Endothelial cell of umbilical vein (primary cell): ENCODE data around the gene PHF2. TPM values are rescaled to one million over a fixed set of nuclear protein-coding genes. Genes with fewer than 3 reads are reported as not detected.

Experiments used
- BruUV-seq: library from RNA; stranded (reverse); fragments of 400-500 nt; replicated peaks from 2 replicates; lab custom pipeline; 2021; lab: Mats Ljungman, UMichigan
- CTCF ChIA-PET: fragments of 300-600, 350-600 bp; sonication (Branson Sonifier 250); formaldehyde crosslinking; loops from one replicate; lab custom pipeline; 2021; ENCODE audit warnings: antibody characterized with exemption, inconsistent platforms; lab: Charles Lee
- POLR2A ChIA-PET: fragments of 300-600, 350-600 bp; sonication (Branson Sonifier 250); formaldehyde crosslinking; loops from one replicate; lab custom pipeline; 2021; ENCODE audit warnings: antibody characterized with exemption, inconsistent platforms; lab: Charles Lee
- DNase-seq: peaks from one replicate; pipeline ENCODE4 v3.0.0-alpha.2; 2011; ENCODE audit warnings: low read depth, low spot score
- FAIRE-seq: peaks from 2 replicates; lab custom pipeline; 2011; peaks lifted over from hg19 to GRCh38; lab: Jason Lieb, UNC
- H2AFZ ChIP-seq: 2 replicates; pipeline ENCODE4 v1.6.0; 2012; ENCODE audit warnings: low read depth, low read length, control low read depth, inconsistent platforms
- H3K27ac ChIP-seq: 2 replicates; pipeline ENCODE4 v1.5.1; 2011; ENCODE audit warnings: low read depth, mild to moderate bottlenecking, control low read depth, low read length, moderate library complexity; ENCODE audit not compliant: insufficient read depth
- H3K27me3 ChIP-seq, 2 experiments: 2 replicates each; pipeline versions ENCODE4 v1.6.0 to v1.6.1; 2011; ENCODE audit warnings: low read length in 2 of 2, mixed read lengths in 1 of 2; ENCODE audit not compliant: control insufficient read depth in 2 of 2, insufficient read depth in 2 of 2
- H3K36me3 ChIP-seq, 2 experiments: 2 replicates in 1 of 2; 3 replicates in 1 of 2; pipeline ENCODE4 v1.5.1; 2011; ENCODE audit warnings: low read length in 2 of 2, mild to moderate bottlenecking in 1 of 2, moderate library complexity in 1 of 2; ENCODE audit not compliant: control insufficient read depth in 2 of 2, insufficient read depth in 2 of 2; ENCODE audit errors: extremely low read depth in 1 of 2
- H3K4me1 ChIP-seq: 3 replicates; pipeline ENCODE4 v1.5.1; 2011; ENCODE audit warnings: mild to moderate bottlenecking, low read length; ENCODE audit not compliant: control insufficient read depth, insufficient read depth; ENCODE audit errors: extremely low read depth
- H3K4me2 ChIP-seq: 2 replicates; pipeline ENCODE4 v1.6.1; 2011; ENCODE audit warnings: low read length, control low read depth, mixed read lengths; ENCODE audit not compliant: insufficient read depth
- H3K4me3 ChIP-seq, 3 experiments: fragments of 200-600 bp in 1 of 3; sonication (generic), shearing (Covaris generic) in 1 of 3; replicated peaks in 1 of 3; 2 replicates each; pipeline ENCODE4 v1.5.1; 2011 to 2016; ENCODE audit warnings: control low read depth in 3 of 3, low read length in 3 of 3, mild to moderate bottlenecking in 2 of 3, inconsistent platforms in 1 of 3, low read depth in 1 of 3, moderate library complexity in 1 of 3; ENCODE audit not compliant: insufficient read depth in 1 of 3
- H3K79me2 ChIP-seq: 2 replicates; pipeline ENCODE4 v1.6.0; 2012; ENCODE audit warnings: low read length, inconsistent platforms; ENCODE audit not compliant: control insufficient read depth, insufficient read depth
- H3K9ac ChIP-seq: replicated peaks from 2 replicates; pipeline ENCODE3; 2011; ENCODE audit warnings: low read length, control low read depth; ENCODE audit not compliant: insufficient read depth; ENCODE audit errors: extremely low read depth
- H3K9me1 ChIP-seq: replicated peaks from 3 replicates; pipeline ENCODE4 v1.6.0; 2011; ENCODE audit warnings: mild to moderate bottlenecking, low read length; ENCODE audit not compliant: control insufficient read depth, insufficient read depth; ENCODE audit errors: extremely low read depth
- H3K9me3 ChIP-seq: replicated peaks from 2 replicates; pipeline ENCODE4 v1.5.1; 2012; ENCODE audit warnings: low read length, inconsistent platforms; ENCODE audit not compliant: control insufficient read depth, insufficient read depth
- H4K20me1 ChIP-seq: replicated peaks from 2 replicates; pipeline ENCODE3; 2011; ENCODE audit warnings: mild to moderate bottlenecking, low read length; ENCODE audit not compliant: control insufficient read depth, insufficient read depth; ENCODE audit errors: extremely low read depth
- CTCF ChIP-seq, 2 donors: IDR thresholded peaks; 1 replicate in 1 of 2; 2 replicates in 1 of 2; pipeline ENCODE4 v1.5.1; 2011; ENCODE audit warnings: low read length in 2 of 2, mild to moderate bottlenecking in 2 of 2, moderate library complexity in 2 of 2, control low read depth in 1 of 2, inconsistent platforms in 1 of 2, low read depth in 1 of 2; ENCODE audit not compliant: insufficient read depth in 1 of 2; ENCODE audit errors: extremely low read depth in 1 of 2
- EZH2 ChIP-seq: IDR thresholded peaks from 2 replicates; pipeline ENCODE4 v1.6.1; 2012; ENCODE audit warnings: borderline replicate concordance, low read depth, mild to moderate bottlenecking, moderate library complexity, low read length, inconsistent platforms; ENCODE audit not compliant: severe bottlenecking
- FOS ChIP-seq: IDR thresholded peaks from 2 replicates; pipeline ENCODE4 v1.6.1; 2011; ENCODE audit warnings: mild to moderate bottlenecking, low read length, moderate library complexity, borderline replicate concordance; ENCODE audit not compliant: insufficient read depth
- GATA2 ChIP-seq: IDR thresholded peaks from 2 replicates; pipeline ENCODE4 v1.7.0; 2011; ENCODE audit warnings: low read depth, mild to moderate bottlenecking, moderate library complexity, mixed read lengths, low read length; ENCODE audit not compliant: insufficient read length, insufficient read depth
- JUN ChIP-seq: IDR thresholded peaks from 2 replicates; pipeline ENCODE4 v1.6.1; 2011; ENCODE audit warnings: borderline replicate concordance, low read depth; ENCODE audit not compliant: insufficient read length, insufficient read depth
- MAX ChIP-seq: IDR thresholded peaks from 2 replicates; pipeline ENCODE4 v1.6.1; 2011; ENCODE audit not compliant: insufficient read depth, insufficient read length
- MYC ChIP-seq: IDR thresholded peaks from one replicate; pipeline ENCODE4 v1.6.1; 2011; ENCODE audit warnings: mild to moderate bottlenecking, low read depth, low read length
- POLR2A ChIP-seq: IDR thresholded peaks from 2 replicates; pipeline ENCODE4 v1.6.1; 2012; ENCODE audit warnings: low read depth, mild to moderate bottlenecking, control low read depth, low read length
- POLR2AphosphoS5 ChIP-seq: IDR thresholded peaks from 2 replicates; pipeline ENCODE4 v1.6.1; 2012; ENCODE audit warnings: low read depth, mild to moderate bottlenecking, control low read depth, low read length, moderate library complexity; ENCODE audit not compliant: insufficient read depth
- dilution Hi-C: fragments of 300-500 bp; cut with MboI; formaldehyde crosslinking; loops from one replicate; pipeline ENCODE4 v1.15.0; 2019; ENCODE audit warnings: low sequenced_read_pairs; ENCODE audit not compliant: extremely low pct_ligation_motif_present
- intact Hi-C: fragments of 100-400 bp; cut with micrococcal nuclease; formaldehyde crosslinking; loops from one replicate; pipeline ENCODE4 v1.10.0; 2022
- polyA plus RNA-seq, 4 experiments: library from polyadenylated mRNA; depleted of rRNA in 3 of 4; stranded (reverse) in 3 of 4; unstranded in 1 of 4; fragments of >200 nt; gene quantifications; 2 replicates each; pipeline versions ENCODE4 v1.2.1 to v1.2.3, GENCODE V29; 2011 to 2012; ENCODE audit warnings: missing spikeins in 1 of 4
- total RNA-seq: library from RNA; stranded (reverse); gene quantifications from 2 replicates; pipeline ENCODE4 v1.2.3, GENCODE V29; 2021

PHF2 gene
- total and polyA plus RNA-seq, 2 donors (not counting 3 experiments of a cell fraction or from before 2014, with no cell fraction given), result 9.8 to 22.5 TPM

GRCh38 chr9:93645149-93645889 is 68.9 kb downstream of the PHF2 start:
- no peak for TF ChIP-seq JUN
- TF ChIP-seq CTCF (IDR thresholded peaks at IDR 0.05; ENCODE audit: extremely low read depth in 1 of 2, insufficient read depth in 1 of 2, low read depth in 1 of 2, low read length in 2 of 2), result no peak
- no peak for TF ChIP-seq EZH2
- no peak for TF ChIP-seq POLR2A
- no peak for TF ChIP-seq POLR2AphosphoS5
- no peak for TF ChIP-seq MYC
- TF ChIP-seq GATA2, result no peak
- TF ChIP-seq FOS, result no peak
- TF ChIP-seq MAX, result no peak
- ChIA-PET CTCF (no interaction called here), POLR2A (no interaction called here)
- Histone ChIP-seq H3K4me1 (no peaks in the 10 kb centered on the region), H3K4me2 (no peak overlapping the region), H3K9ac (no peak overlapping the region), H3K36me3 (peaks cover 5 to 23% of the 10 kb centered on the region in 2 experiments), H3K79me2 (no peaks in the 10 kb centered on the region), H3K9me3 (no peaks in the 10 kb centered on the region), H2AFZ (no peak overlapping the region), H3K27ac (no peak overlapping the region), H3K9me1 (no peaks in the 10 kb centered on the region), H3K4me3 (no peak overlapping the region), H4K20me1 (no peaks in the 10 kb centered on the region), H3K27me3 (no peaks in the 10 kb centered on the region)
- no TSS peak for BruUV-seq
- intact Hi-C loops, result no loop called here
- DNase-seq, result no peak
- dilution Hi-C loops, result no loop called here
- FAIRE-seq, result no peak
